H1 (cell line): ENCODE measurements around the gene PPM1F.

Experiments used
- BACH1 ChIP-seq: IDR thresholded peaks from 2 replicates; pipeline ENCODE4 v1.6.1; 2012; ENCODE audit warnings: low read length, improper control_type of control experiment
- BCL11A ChIP-seq, 2 experiments: IDR thresholded peaks; one replicate each; pipeline ENCODE4 v1.6.1; 2011; ENCODE audit warnings: low read depth in 2 of 2, low read length in 2 of 2, mild to moderate bottlenecking in 2 of 2
- CBX5 ChIP-seq: fragments of 300-800, 300-1000 bp; sonication (generic); IDR thresholded peaks from 2 replicates; pipeline ENCODE4 v1.7.1; 2016; ENCODE audit warnings: antibody characterized with exemption, low read length, low read depth
- KDM1A ChIP-seq: fragments of 200-600, 300-600 bp; sonication (generic); IDR thresholded peaks from 2 replicates; pipeline ENCODE4 v1.7.1; 2016; ENCODE audit warnings: mild to moderate bottlenecking, low read length, borderline replicate concordance
- RAD21 ChIP-seq, 2 experiments: IDR thresholded peaks in 1 of 2; conservative IDR thresholded peaks in 1 of 2; 2 replicates each; pipeline ENCODE4 v1.6.1; 2011; ENCODE audit warnings: low read depth in 2 of 2, low read length in 2 of 2, improper control_type of control experiment in 1 of 2, inconsistent platforms in 1 of 2, mild to moderate bottlenecking in 1 of 2, moderate library complexity in 1 of 2
- SAP30 ChIP-seq: fragments of 300-600 bp; sonication (generic); IDR thresholded peaks from 2 replicates; pipeline ENCODE4 v1.7.1; 2012; ENCODE audit warnings: low read length, moderate library complexity, mild to moderate bottlenecking, inconsistent platforms; ENCODE audit not compliant: insufficient read depth, insufficient replicate concordance
- TAF7 ChIP-seq: optimal IDR thresholded peaks from 2 replicates; pipeline ENCODE3; 2011; ENCODE audit warnings: low read depth, mild to moderate bottlenecking, inconsistent platforms, low read length, moderate library complexity, borderline replicate concordance
- YY1 ChIP-seq: IDR thresholded peaks from 2 replicates; pipeline ENCODE4 v1.6.1; 2011; ENCODE audit warnings: low read depth, mild to moderate bottlenecking, low read length
- TF ChIP-seq, protein P1 (sequence below), 3 experiments: IDR thresholded peaks; 1 replicate in 2 of 3; 2 replicates in 1 of 3; pipeline versions ENCODE4 v1.5.1 to v1.6.1; 2011; ENCODE audit warnings: low read length in 3 of 3, mild to moderate bottlenecking in 3 of 3, inconsistent platforms in 2 of 3, low read depth in 1 of 3, moderate library complexity in 1 of 3; ENCODE audit not compliant: insufficient read depth in 1 of 3; ENCODE audit errors: control extremely low read depth in 1 of 3
- TF ChIP-seq, protein P2 (sequence below): IDR thresholded peaks from 2 replicates; pipeline ENCODE4 v1.6.1; 2012; ENCODE audit warnings: inconsistent platforms

DNA sequence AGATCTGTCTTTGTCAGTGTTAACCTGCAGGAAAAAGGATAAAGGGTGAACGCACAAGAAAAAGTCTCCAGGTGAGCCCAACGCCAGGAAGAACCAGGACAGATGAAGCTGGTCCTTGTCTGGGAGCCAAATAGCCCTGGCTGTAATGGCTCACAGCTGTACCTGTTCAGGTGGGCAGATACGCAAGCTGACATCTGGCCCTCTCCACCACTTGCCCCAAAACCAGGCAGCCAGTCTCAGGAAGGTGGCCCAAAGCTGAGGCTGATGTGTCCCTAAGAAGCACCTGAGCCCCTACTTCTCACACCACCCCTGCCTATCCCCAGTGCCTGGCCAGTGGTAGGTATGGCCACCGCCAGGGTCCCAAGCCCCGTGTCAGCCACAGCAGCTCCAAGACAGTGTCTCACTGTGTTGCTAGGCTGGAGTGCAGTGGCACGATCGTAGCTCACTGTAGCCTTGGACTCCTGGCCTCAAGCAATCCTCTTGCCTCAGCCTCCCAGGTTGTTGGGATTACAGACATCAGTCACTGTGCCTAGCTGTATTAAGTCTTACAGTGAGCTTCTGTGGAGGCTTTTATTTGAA, 15.1 kb upstream of the PPM1F start:
- TF ChIP-seq CBX5 (no peak), KDM1A (no peak), BCL11A (IDR thresholded peaks at IDR 0.05; ENCODE audit: low read depth in 2 of 2, low read length in 2 of 2) (no peak), YY1 (no peak), SAP30 (no peak), RAD21 (IDR thresholded peaks at IDR 0.05 in 1 of 2, conservative IDR thresholded peaks at IDR 0.05 in 1 of 2; ENCODE audit: low read depth in 2 of 2, low read length in 2 of 2) (no peak), BACH1 (no peak), TAF7 (no peak)
- TF ChIP-seq, protein P1, sequence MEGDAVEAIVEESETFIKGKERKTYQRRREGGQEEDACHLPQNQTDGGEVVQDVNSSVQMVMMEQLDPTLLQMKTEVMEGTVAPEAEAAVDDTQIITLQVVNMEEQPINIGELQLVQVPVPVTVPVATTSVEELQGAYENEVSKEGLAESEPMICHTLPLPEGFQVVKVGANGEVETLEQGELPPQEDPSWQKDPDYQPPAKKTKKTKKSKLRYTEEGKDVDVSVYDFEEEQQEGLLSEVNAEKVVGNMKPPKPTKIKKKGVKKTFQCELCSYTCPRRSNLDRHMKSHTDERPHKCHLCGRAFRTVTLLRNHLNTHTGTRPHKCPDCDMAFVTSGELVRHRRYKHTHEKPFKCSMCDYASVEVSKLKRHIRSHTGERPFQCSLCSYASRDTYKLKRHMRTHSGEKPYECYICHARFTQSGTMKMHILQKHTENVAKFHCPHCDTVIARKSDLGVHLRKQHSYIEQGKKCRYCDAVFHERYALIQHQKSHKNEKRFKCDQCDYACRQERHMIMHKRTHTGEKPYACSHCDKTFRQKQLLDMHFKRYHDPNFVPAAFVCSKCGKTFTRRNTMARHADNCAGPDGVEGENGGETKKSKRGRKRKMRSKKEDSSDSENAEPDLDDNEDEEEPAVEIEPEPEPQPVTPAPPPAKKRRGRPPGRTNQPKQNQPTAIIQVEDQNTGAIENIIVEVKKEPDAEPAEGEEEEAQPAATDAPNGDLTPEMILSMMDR (IDR thresholded peaks at IDR 0.05; ENCODE audit: control extremely low read depth in 1 of 3, insufficient read depth in 1 of 3, low read depth in 1 of 3, low read length in 3 of 3) = no peak
- TF ChIP-seq, protein P2, sequence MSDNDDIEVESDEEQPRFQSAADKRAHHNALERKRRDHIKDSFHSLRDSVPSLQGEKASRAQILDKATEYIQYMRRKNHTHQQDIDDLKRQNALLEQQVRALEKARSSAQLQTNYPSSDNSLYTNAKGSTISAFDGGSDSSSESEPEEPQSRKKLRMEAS = no peak
